ENCODE results near the gene RBM25.

The RBM25 gene

DNA sequence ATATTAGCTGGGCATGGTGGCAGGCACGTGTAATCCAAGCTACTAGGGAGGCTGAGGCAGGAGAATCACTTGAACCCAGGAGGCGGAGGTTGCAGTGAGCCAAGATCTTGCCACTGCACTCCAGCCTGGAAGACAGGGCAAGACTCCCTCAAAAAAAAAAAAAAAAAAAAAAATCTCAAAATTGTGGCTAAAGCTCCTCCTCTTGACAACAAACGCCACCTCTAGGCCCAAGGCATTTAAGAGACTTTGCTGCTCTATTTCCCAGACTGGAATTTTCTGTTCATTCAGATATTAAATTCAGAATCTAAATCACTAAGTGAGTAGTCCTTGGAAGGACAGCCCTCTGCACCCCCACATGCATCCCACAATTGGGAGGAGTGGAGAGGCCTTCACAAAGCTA lies 32.8 kb upstream of the RBM25 start:
- H3K4me3 ChIP-seq (ENCODE audit: low read length) = no peak overlapping the region
- H3K23ac ChIP-seq (ENCODE audit: low read length) = no peak overlapping the region
- H3K27ac ChIP-seq (ENCODE audit: low read depth, low read length) = no peak overlapping the region
- WGBS (ENCODE audit: extremely low coverage, insufficient coverage, low lambda C conversion rate) = no CpG with 5 or more reads among the region's 3 CpGs
- H3K27me3 ChIP-seq (ENCODE audit: insufficient read depth, low read length, poor library complexity) = no peaks in the 10 kb centered on the region
- H3K56ac ChIP-seq (ENCODE audit: low read length) = no peak overlapping the region
- H3K4me2 ChIP-seq (ENCODE audit: low read length) = no peak overlapping the region
- H2BK120ac ChIP-seq (ENCODE audit: low read depth, low read length) = no peak overlapping the region
- H3K79me1 ChIP-seq (ENCODE audit: low read length) = no peaks in the 10 kb centered on the region
- no peak overlapping the region for H3K9ac ChIP-seq (ENCODE audit: low read length)
- H3K4me1 ChIP-seq (ENCODE audit: control insufficient read depth, low read depth, low read length) = no peaks in the 10 kb centered on the region
- no peak overlapping the region for H2AK5ac ChIP-seq (ENCODE audit: low read length)
- H3K36me3 ChIP-seq (ENCODE audit: control insufficient read depth, insufficient read depth, low read length) = peaks cover 2% of the 10 kb centered on the region
- H2BK15ac ChIP-seq (replicated peaks; ENCODE audit: low read depth) = no peak overlapping the region
- DNase-seq = peak; percentile 22
- no peak overlapping the region for H4K5ac ChIP-seq (ENCODE audit: low read length)
- H2BK5ac ChIP-seq (ENCODE audit: low read length) = no peak overlapping the region
- no peak overlapping the region for H4K8ac ChIP-seq (ENCODE audit: low read depth, low read length)
- no peak overlapping the region for H3K18ac ChIP-seq (ENCODE audit: low read length)
- H3K4ac ChIP-seq (ENCODE audit: low read depth, low read length) = no peak overlapping the region
- H3K79me2 ChIP-seq (ENCODE audit: control insufficient read depth, insufficient read depth, low read length) = no peaks in the 10 kb centered on the region

DNA sequence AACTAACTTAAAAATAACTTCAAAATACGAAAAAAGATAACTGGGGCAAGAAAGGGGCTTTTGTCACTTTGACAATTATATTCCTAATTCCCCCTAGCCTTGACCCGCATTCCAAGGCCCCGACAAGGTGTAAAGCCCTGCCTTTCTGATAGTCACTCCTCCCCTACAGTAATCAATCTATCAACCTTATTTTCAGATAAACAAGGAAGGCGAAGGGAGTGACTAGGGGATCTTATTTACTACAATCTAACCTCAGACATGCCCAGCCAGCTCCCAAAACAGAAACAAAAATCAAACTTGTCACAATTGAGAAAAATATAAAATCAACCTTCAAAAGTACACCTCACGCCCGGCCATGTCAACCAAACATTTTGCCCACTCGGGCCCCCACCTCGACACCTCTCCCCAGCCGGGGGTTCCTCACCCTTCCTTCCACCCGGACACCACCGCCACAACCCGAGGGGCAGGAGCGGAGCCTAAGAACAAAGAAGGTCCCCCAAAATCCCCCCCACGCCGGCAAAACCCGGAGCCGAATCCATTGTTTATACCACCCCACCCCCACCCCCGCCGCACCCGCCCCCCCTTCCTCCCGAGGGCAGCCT lies 32.0 kb upstream of the RBM25 start:
- Histone ChIP-seq H4K8ac (ENCODE audit: low read depth, low read length) (no peak overlapping the region), H3K27ac (ENCODE audit: low read depth, low read length) (no peak overlapping the region), H2AK5ac (ENCODE audit: low read length) (no peak overlapping the region), H3K79me1 (ENCODE audit: low read length) (no peaks in the 10 kb centered on the region), H3K4ac (ENCODE audit: low read depth, low read length) (no peak overlapping the region), H3K18ac (ENCODE audit: low read length) (peak overlapping the region; percentile 72), H2BK120ac (ENCODE audit: low read depth, low read length) (no peak overlapping the region), H3K79me2 (ENCODE audit: control insufficient read depth, insufficient read depth, low read length) (no peaks in the 10 kb centered on the region), H3K56ac (ENCODE audit: low read length) (peak overlapping the region; percentile 62), H2BK15ac (replicated peaks; ENCODE audit: low read depth) (no peak overlapping the region), H3K36me3 (ENCODE audit: control insufficient read depth, insufficient read depth, low read length) (peaks cover 2% of the 10 kb centered on the region), H3K4me1 (ENCODE audit: control insufficient read depth, low read depth, low read length) (no peaks in the 10 kb centered on the region), H3K9ac (ENCODE audit: low read length) (peak overlapping the region; percentile 48), H3K27me3 (ENCODE audit: insufficient read depth, low read length, poor library complexity) (no peaks in the 10 kb centered on the region), H2BK5ac (ENCODE audit: low read length) (no peak overlapping the region), H3K23ac (ENCODE audit: low read length) (no peak overlapping the region), H3K4me3 (ENCODE audit: low read length) (peak overlapping the region; percentile 49), H4K5ac (ENCODE audit: low read length) (no peak overlapping the region), H3K4me2 (ENCODE audit: low read length) (peak overlapping the region; percentile 3)
- DNase-seq = no peak
- WGBS (ENCODE audit: extremely low coverage, insufficient coverage, low lambda C conversion rate) = no CpG with 5 or more reads among the region's 21 CpGs

DNA sequence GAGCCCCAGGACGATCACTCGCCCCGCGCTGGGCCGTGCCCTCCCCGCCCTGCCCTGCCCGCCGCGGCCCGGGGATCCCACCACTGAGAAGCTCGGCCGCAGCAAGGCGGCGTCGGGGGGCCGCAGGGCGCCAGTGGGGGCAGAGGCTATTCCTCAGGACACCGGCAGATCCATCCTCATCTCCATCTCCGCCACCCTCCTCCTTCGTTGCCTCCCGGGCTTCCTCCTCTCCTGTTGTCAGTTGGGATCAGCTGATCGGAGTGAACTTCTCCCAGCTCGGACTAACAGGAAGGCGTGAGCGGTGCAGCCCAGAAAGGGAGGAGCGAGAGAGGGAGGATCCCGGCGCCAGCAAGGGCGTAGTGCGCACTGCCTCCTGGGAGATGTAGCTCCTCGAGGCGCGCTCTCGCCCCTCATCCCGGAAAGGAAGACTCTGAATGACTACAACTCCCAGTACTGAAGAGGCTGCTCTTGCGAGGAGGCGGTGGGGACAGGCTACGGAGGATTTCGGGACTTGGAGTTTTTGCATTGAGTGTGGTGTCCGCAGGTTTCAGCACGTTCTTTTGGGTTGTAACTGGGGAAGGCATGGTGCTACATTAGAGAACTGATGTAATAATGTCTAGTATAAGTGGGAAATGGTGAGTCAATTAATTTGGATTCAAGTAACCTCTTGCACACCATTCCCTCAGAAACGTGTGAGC lies 31.3 kb upstream of the RBM25 start, which contains the start of gene ZFYVE1:
Gene ZFYVE1 (minus strand): TSS at position 262 of the 698 bp plus-strand sequence. CDS start 2,598 bp downstream, outside the sequence.
- peaks cover 2% of the 10 kb centered on the region for H3K36me3 ChIP-seq (ENCODE audit: control insufficient read depth, insufficient read depth, low read length)
- H3K27ac ChIP-seq (ENCODE audit: low read depth, low read length) = no peak within 1 kb of the TSS
- no peak within 1 kb of the TSS for H2BK120ac ChIP-seq (ENCODE audit: low read depth, low read length)
- H3K79me1 ChIP-seq (ENCODE audit: low read length) = no peaks in the 10 kb centered on the region
- H3K4me3 ChIP-seq (ENCODE audit: low read length) = peak within 1 kb of the TSS; percentile 64
- H3K9ac ChIP-seq (ENCODE audit: low read length) = peak within 1 kb of the TSS; percentile 58
- no peaks in the 10 kb centered on the region for H3K27me3 ChIP-seq (ENCODE audit: insufficient read depth, low read length, poor library complexity)
- no peaks in the 10 kb centered on the region for H3K4me1 ChIP-seq (ENCODE audit: control insufficient read depth, low read depth, low read length)
- DNase-seq = peak; percentile 100
- H3K4me2 ChIP-seq (ENCODE audit: low read length) = peak within 1 kb of the TSS; percentile 3
- no peak within 1 kb of the TSS for H4K8ac ChIP-seq (ENCODE audit: low read depth, low read length)
- H4K5ac ChIP-seq (ENCODE audit: low read length) = no peak within 1 kb of the TSS
- no peaks in the 10 kb centered on the region for H3K79me2 ChIP-seq (ENCODE audit: control insufficient read depth, insufficient read depth, low read length)
- no peak within 1 kb of the TSS for H2BK15ac ChIP-seq (replicated peaks; ENCODE audit: low read depth)
- peak within 1 kb of the TSS; percentile 72 for H3K18ac ChIP-seq (ENCODE audit: low read length)
- no peak within 1 kb of the TSS for H2AK5ac ChIP-seq (ENCODE audit: low read length)
- no CpG with 5 or more reads among the region's 42 CpGs for WGBS (ENCODE audit: extremely low coverage, insufficient coverage, low lambda C conversion rate)
- no peak within 1 kb of the TSS for H3K4ac ChIP-seq (ENCODE audit: low read depth, low read length)
- no peak within 1 kb of the TSS for H2BK5ac ChIP-seq (ENCODE audit: low read length)
- peak within 1 kb of the TSS; percentile 80 for H3K56ac ChIP-seq (ENCODE audit: low read length)
- H3K23ac ChIP-seq (ENCODE audit: low read length) = no peak within 1 kb of the TSS

- Histone ChIP-seq H3K79me1 (ENCODE audit: low read length) (no peaks in the 10 kb centered on the region), H3K18ac (ENCODE audit: low read length) (no peak overlapping the region)
Measured at GRCh38 chr14:73027546-73027945, 30.8 kb upstream of the RBM25 start.

DNA sequence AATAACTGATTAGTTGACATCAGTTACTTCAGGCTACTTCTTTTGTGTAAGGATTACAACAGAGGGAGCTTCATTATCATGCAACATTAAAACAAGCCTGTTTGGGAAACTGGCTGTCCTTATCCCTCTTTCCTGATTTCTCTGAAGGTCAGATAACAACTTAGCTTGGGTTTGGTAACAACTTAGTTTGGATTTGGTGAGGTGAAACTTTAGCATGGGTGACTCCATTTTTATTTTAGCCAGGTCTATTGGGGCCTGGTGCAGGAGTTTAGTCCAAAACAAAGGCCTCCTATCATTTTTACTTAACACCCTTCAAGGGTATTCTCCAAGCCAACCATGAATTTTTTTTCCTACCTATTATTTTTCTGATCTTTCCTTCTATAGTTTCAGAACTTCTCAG lies 30.4 kb upstream of the RBM25 start:
- Histone ChIP-seq H2AK5ac (ENCODE audit: low read length) (no peak overlapping the region), H3K79me2 (ENCODE audit: control insufficient read depth, insufficient read depth, low read length) (no peaks in the 10 kb centered on the region), H3K27ac (ENCODE audit: low read depth, low read length) (no peak overlapping the region), H4K8ac (ENCODE audit: low read depth, low read length) (no peak overlapping the region), H4K5ac (ENCODE audit: low read length) (no peak overlapping the region), H3K18ac (ENCODE audit: low read length) (no peak overlapping the region), H3K36me3 (ENCODE audit: control insufficient read depth, insufficient read depth, low read length) (peaks cover 2% of the 10 kb centered on the region), H3K9ac (ENCODE audit: low read length) (no peak overlapping the region), H3K4ac (ENCODE audit: low read depth, low read length) (no peak overlapping the region), H3K79me1 (ENCODE audit: low read length) (no peaks in the 10 kb centered on the region), H3K4me1 (ENCODE audit: control insufficient read depth, low read depth, low read length) (no peaks in the 10 kb centered on the region), H3K56ac (ENCODE audit: low read length) (no peak overlapping the region), H2BK120ac (ENCODE audit: low read depth, low read length) (no peak overlapping the region), H2BK15ac (replicated peaks; ENCODE audit: low read depth) (no peak overlapping the region), H3K4me3 (ENCODE audit: low read length) (no peak overlapping the region), H2BK5ac (ENCODE audit: low read length) (no peak overlapping the region), H3K23ac (ENCODE audit: low read length) (no peak overlapping the region), H3K4me2 (ENCODE audit: low read length) (no peak overlapping the region), H3K27me3 (ENCODE audit: insufficient read depth, low read length, poor library complexity) (no peaks in the 10 kb centered on the region)
- DNase-seq = no peak

More at GRCh38 chr14:73027546-73027945, 30.8 kb upstream of the RBM25 start:
- no peak for DNase-seq
- no peak overlapping the region for H3K27ac ChIP-seq (ENCODE audit: low read depth, low read length)
- WGBS (ENCODE audit: extremely low coverage, insufficient coverage, low lambda C conversion rate) = no CpG with 5 or more reads among the region's 3 CpGs
- H2BK15ac ChIP-seq (replicated peaks; ENCODE audit: low read depth) = no peak overlapping the region
- H3K9ac ChIP-seq (ENCODE audit: low read length) = no peak overlapping the region
- no peak overlapping the region for H2AK5ac ChIP-seq (ENCODE audit: low read length)
- H3K4me2 ChIP-seq (ENCODE audit: low read length) = no peak overlapping the region
- no peaks in the 10 kb centered on the region for H3K4me1 ChIP-seq (ENCODE audit: control insufficient read depth, low read depth, low read length)
- H3K27me3 ChIP-seq (ENCODE audit: insufficient read depth, low read length, poor library complexity) = no peaks in the 10 kb centered on the region
- no peak overlapping the region for H4K5ac ChIP-seq (ENCODE audit: low read length)
- H2BK5ac ChIP-seq (ENCODE audit: low read length) = no peak overlapping the region
- no peak overlapping the region for H3K4ac ChIP-seq (ENCODE audit: low read depth, low read length)
- H3K79me2 ChIP-seq (ENCODE audit: control insufficient read depth, insufficient read depth, low read length) = no peaks in the 10 kb centered on the region
- H2BK120ac ChIP-seq (ENCODE audit: low read depth, low read length) = no peak overlapping the region
- no peak overlapping the region for H3K23ac ChIP-seq (ENCODE audit: low read length)
- no peak overlapping the region for H4K8ac ChIP-seq (ENCODE audit: low read depth, low read length)
- no peak overlapping the region for H3K4me3 ChIP-seq (ENCODE audit: low read length)
- no peak overlapping the region for H3K56ac ChIP-seq (ENCODE audit: low read length)
- H3K36me3 ChIP-seq (ENCODE audit: control insufficient read depth, insufficient read depth, low read length) = peaks cover 2% of the 10 kb centered on the region
